ENCODE measurements around the gene MYCBP. TPM values are rescaled to one million over a fixed set of nuclear protein-coding genes. Genes with fewer than 3 reads are reported as not detected.

The MYCBP gene
- total RNA-seq, 1 donor, result 2.5 TPM

DNA sequence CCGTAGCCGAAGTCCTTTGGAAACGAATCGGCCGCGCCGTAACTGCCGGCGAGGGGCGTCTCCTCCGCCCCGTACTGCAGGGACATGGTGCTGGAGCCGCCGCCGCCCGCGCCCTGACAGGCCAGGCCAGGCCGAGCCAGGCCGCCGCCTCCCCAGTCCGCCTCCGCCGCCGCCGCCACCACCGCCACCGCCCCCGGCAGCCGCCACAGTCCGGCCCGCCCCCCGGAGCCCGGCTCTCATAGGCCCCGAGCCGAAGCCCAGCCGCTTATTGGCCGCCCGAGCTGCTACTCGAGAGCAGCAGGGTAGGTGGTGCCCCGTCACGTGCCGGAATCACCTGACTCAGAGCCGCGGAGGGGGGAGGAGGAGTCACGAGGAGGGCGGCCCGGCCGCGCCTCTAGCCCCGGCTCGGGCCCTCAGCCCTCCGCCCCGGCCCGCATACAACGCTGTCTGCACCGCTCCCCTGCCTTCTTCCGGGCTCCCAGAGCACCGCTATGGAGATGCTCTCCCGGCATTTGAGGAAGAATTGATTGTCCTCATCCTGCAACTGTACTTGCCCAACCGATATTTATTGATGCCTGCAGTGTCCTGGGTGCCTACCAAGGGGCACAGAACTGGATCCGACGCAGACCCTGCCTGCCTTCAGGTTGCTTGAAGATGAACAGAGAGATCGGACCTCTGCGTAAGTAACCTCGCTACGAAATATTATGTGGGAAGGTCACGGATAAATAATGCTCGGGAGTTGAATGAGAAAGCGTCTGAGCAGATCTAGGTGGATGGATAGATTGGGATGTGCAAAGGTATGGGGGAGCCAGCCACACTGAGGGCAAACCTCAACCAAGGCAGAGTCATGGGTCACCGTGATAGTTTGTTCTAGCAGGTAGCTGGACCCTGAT lies 13.3 kb downstream of the MYCBP start, which contains the start of gene RRAGC:
Gene RRAGC, minus strand, starts transcription at position 212 of the 893 bp plus-strand sequence. Its CDS starts 126 bp downstream, at position 86.
- H3K4me2 ChIP-seq (ENCODE audit: insufficient read depth, low read length), result peak within 1 kb of the TSS; percentile 94
- H3K27ac ChIP-seq (ENCODE audit: low read depth, low read length), result peak within 1 kb of the TSS; percentile 77
- peaks cover 17% of the 10 kb centered on the region for H3K4me1 ChIP-seq (ENCODE audit: insufficient read depth, low read length)
- peaks cover 91% of the 10 kb centered on the region for H3K79me2 ChIP-seq (ENCODE audit: insufficient read depth, low read length)
- no peaks in the 10 kb centered on the region for H3K9me3 ChIP-seq (ENCODE audit: low read depth, low read length)
- peak within 1 kb of the TSS; percentile 87 for H2AFZ ChIP-seq (ENCODE audit: low read length)
- TF ChIP-seq, protein P1, sequence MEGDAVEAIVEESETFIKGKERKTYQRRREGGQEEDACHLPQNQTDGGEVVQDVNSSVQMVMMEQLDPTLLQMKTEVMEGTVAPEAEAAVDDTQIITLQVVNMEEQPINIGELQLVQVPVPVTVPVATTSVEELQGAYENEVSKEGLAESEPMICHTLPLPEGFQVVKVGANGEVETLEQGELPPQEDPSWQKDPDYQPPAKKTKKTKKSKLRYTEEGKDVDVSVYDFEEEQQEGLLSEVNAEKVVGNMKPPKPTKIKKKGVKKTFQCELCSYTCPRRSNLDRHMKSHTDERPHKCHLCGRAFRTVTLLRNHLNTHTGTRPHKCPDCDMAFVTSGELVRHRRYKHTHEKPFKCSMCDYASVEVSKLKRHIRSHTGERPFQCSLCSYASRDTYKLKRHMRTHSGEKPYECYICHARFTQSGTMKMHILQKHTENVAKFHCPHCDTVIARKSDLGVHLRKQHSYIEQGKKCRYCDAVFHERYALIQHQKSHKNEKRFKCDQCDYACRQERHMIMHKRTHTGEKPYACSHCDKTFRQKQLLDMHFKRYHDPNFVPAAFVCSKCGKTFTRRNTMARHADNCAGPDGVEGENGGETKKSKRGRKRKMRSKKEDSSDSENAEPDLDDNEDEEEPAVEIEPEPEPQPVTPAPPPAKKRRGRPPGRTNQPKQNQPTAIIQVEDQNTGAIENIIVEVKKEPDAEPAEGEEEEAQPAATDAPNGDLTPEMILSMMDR (IDR thresholded peaks at IDR 0.05; ENCODE audit: extremely low read depth, low read depth, low read length), result no peak
- no peaks in the 10 kb centered on the region for H3K27me3 ChIP-seq (ENCODE audit: insufficient read depth, low read length)
- DNase-seq (ENCODE audit: insufficient read length, low spot score, missing footprints), result peak; percentile 100
- peaks cover 17% of the 10 kb centered on the region for H4K20me1 ChIP-seq (ENCODE audit: insufficient read depth, low read length)
- H3K36me3 ChIP-seq (ENCODE audit: insufficient read depth, low read length), result peaks cover 18% of the 10 kb centered on the region
- peak within 1 kb of the TSS; percentile 80 for H3K4me3 ChIP-seq (ENCODE audit: insufficient read depth, low read length)

DNA sequence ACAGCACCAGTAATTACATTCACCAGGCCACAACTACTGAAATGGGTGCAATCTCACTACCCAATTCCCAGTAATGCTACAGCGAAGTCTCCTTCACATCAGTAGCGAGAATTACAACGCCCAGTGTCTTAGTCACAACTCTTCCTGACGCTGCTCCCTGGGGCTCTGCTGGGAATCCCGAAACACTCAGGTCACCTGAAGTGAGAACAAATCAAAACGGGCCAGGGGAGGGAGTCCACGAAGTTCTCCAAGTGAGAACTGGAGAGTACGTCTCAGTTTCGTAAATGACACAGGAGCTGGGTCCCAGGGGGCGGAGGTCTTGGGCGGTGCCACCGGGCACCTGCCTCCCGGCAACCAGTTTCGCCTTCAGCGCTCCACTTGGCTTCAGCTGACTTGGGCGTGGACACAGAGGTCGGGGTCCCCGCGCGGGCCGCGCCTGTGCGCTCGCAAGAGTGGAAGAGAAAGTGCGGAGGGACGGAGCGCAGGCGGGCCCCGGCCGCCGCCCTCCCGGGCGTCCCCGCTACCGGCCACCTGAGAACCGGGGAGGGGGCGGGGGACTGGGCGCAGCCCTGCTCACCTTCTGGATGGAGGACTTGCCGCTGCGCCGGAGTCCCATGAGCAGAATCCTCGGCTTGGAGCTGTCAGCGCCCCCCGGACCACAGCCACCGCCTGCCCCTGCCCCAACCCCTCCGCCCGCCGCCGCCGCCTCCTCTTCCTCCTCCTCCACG lies 14.2 kb downstream of the MYCBP start:
- peaks cover 19% of the 10 kb centered on the region for H4K20me1 ChIP-seq (ENCODE audit: insufficient read depth, low read length)
- peak overlapping the region; percentile 81 for H2AFZ ChIP-seq (ENCODE audit: low read length)
- peaks cover 18% of the 10 kb centered on the region for H3K36me3 ChIP-seq (ENCODE audit: insufficient read depth, low read length)
- H3K4me1 ChIP-seq (ENCODE audit: insufficient read depth, low read length), result peaks cover 17% of the 10 kb centered on the region
- H3K4me2 ChIP-seq (ENCODE audit: insufficient read depth, low read length), result peak overlapping the region; percentile 94
- H3K27ac ChIP-seq (ENCODE audit: low read depth, low read length), result peak overlapping the region; percentile 77
- DNase-seq (ENCODE audit: insufficient read length, low spot score, missing footprints), result peak; percentile 92
- peaks cover 90% of the 10 kb centered on the region for H3K79me2 ChIP-seq (ENCODE audit: insufficient read depth, low read length)
- TF ChIP-seq, protein P1 (IDR thresholded peaks at IDR 0.05; ENCODE audit: extremely low read depth, low read depth, low read length), result no peak
- no peaks in the 10 kb centered on the region for H3K27me3 ChIP-seq (ENCODE audit: insufficient read depth, low read length)
- peak overlapping the region; percentile 80 for H3K4me3 ChIP-seq (ENCODE audit: insufficient read depth, low read length)
- H3K9me3 ChIP-seq (ENCODE audit: low read depth, low read length), result no peaks in the 10 kb centered on the region

DNA sequence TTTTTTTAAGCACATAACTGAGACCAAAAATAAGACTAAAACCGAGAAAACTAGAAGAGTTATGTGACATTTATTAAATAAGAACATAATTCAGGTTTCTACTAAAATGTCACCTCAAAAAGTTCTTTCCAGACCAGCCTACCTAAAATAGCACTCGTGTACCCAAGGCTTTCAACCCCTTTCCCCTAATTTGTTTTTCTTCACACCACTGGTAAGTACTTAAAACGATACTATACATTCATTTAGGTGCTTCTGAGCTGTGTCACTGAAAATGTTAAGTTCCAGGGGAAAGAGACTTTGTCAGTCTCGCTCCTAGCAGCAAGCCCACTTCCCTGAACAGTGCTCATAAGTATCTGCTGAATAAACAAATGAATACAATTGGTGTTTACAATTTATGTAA lies 20.4 kb downstream of the MYCBP start:
- Histone ChIP-seq H3K4me2 (ENCODE audit: insufficient read depth, low read length) (no peak overlapping the region), H3K27ac (ENCODE audit: low read depth, low read length) (no peak overlapping the region), H3K79me2 (ENCODE audit: insufficient read depth, low read length) (peaks cover 70% of the 10 kb centered on the region), H4K20me1 (ENCODE audit: insufficient read depth, low read length) (peaks cover 7% of the 10 kb centered on the region), H3K36me3 (ENCODE audit: insufficient read depth, low read length) (peaks cover 49% of the 10 kb centered on the region), H3K4me3 (ENCODE audit: insufficient read depth, low read length) (no peak overlapping the region), H3K27me3 (ENCODE audit: insufficient read depth, low read length) (no peaks in the 10 kb centered on the region), H3K9me3 (ENCODE audit: low read depth, low read length) (no peaks in the 10 kb centered on the region), H3K4me1 (ENCODE audit: insufficient read depth, low read length) (peaks cover 4% of the 10 kb centered on the region), H2AFZ (ENCODE audit: low read length) (no peak overlapping the region)
- TF ChIP-seq, protein P1 (IDR thresholded peaks at IDR 0.05; ENCODE audit: extremely low read depth, low read depth, low read length), result no peak
- no peak for DNase-seq (ENCODE audit: insufficient read length, low spot score, missing footprints)

DNA sequence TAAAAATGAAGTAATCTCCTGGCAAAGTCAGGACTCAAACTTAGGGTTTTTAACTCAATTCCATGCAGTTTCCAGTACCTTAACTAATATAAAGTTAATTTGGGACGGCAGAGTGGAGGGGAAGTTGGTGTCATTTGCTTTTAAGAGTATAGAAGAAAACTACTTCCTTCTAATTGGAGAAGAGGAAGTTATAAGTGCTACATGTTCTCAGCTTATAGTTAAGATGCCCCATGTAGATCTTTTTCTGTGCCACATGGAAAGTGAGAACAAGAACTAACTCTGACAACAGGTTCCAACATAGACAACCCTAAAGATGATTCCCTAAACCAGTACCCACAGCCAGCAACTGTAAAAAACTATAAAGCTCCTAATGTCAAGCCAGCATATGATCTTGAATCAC lies 25.1 kb downstream of the MYCBP start:
- Histone ChIP-seq H3K4me2 (ENCODE audit: insufficient read depth, low read length) (no peak overlapping the region), H3K79me2 (ENCODE audit: insufficient read depth, low read length) (peaks cover 65% of the 10 kb centered on the region), H3K27me3 (ENCODE audit: insufficient read depth, low read length) (no peaks in the 10 kb centered on the region), H4K20me1 (ENCODE audit: insufficient read depth, low read length) (no peaks in the 10 kb centered on the region), H3K4me3 (ENCODE audit: insufficient read depth, low read length) (no peak overlapping the region), H3K9me3 (ENCODE audit: low read depth, low read length) (no peaks in the 10 kb centered on the region), H3K4me1 (ENCODE audit: insufficient read depth, low read length) (no peaks in the 10 kb centered on the region), H3K27ac (ENCODE audit: low read depth, low read length) (no peak overlapping the region), H3K36me3 (ENCODE audit: insufficient read depth, low read length) (peaks cover 50% of the 10 kb centered on the region), H2AFZ (ENCODE audit: low read length) (no peak overlapping the region)
- DNase-seq (ENCODE audit: insufficient read length, low spot score, missing footprints), result no peak
- TF ChIP-seq, protein P1 (IDR thresholded peaks at IDR 0.05; ENCODE audit: extremely low read depth, low read depth, low read length), result no peak
